Right ventricle myocardium inferior (tissue), 1 donor: ENCODE measurements around the gene SMLR1. TPM values are rescaled to one million over a fixed set of nuclear protein-coding genes. Genes with fewer than 3 reads are reported as not detected.

Source experiments
- ATAC-seq: fragments of 200-7000 bp; cut with Tn5 transposase; one replicate; pipeline ENCODE4 v1.9.1; 2020; ENCODE audit warnings: mild to moderate bottlenecking, moderate library complexity
- DNase-seq: peaks from one replicate; pipeline ENCODE4 v3.0.0; 2021; ENCODE audit errors: missing footprints
- intact Hi-C: fragments of 100-400 bp; cut with DNase I; formaldehyde crosslinking; loops from one replicate; pipeline ENCODE4 v1.11.0; 2022
- total RNA-seq: library from RNA; stranded (reverse); fragmentation: NEBNext Ultra II Directional; extraction: Animal tissue kit (Norgen Biotek cat#: 25700); gene quantifications from one replicate; pipeline ENCODE4 v1.2.1, GENCODE V29; 2021
- donor health status: DM: no; HTN: yes; CAD: no; lungs with severe emphysema.

The SMLR1 gene
- total RNA-seq, 1 donor from 2014 or later = not detected

- DNase-seq = no peak
- intact Hi-C loops = no loop called here
- ATAC-seq = no peak
Observed at GRCh38 chr6:130843575-130844320, 16.5 kb downstream of the SMLR1 start.

GRCh38 chr6:130846501-130846900, 19.3 kb downstream of the SMLR1 start:
- DNase-seq (no peak), ATAC-seq (peak; percentile 20)
- intact Hi-C loops = no loop called here

DNA sequence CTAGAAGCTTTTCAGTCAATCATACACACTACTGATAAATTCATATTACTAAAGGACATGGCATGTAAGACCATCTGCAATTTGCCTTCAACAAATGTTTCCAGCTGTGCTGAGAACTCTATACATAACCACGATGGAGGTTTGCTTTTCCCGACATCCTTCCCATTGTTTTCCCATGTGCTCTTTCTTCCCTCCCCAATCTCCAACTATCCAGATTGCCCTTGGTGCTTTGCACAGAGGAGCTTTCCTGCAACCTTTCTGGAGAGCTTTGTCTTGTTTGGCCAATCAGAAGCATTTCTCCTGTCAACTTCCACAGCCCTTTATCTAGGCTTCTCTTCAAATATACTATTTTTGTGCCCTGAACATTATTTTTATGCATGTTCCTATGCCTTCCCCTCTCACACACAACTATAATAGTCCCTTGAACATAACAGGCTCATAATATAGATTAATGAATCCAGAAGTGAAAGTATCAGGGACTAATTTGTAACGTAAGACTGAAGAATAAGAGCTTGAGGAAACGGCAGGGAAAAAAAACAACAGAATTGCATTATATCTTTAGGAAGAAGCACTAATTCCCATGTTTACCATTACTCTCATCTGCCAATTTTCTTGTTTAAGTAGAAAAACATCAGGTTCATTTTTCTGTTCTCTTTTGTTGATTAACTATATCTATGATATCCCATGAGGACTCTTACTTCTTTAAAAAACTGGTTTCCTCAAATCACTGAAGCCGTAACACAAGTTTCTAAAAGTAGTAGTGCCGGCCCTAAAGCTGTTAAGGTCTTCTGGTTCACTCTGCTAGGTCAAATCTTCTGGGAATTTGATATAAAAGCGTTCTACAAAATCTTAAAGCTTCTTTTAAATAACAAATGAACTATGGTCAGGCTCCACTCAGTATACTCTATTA, 20.1 kb downstream of the SMLR1 start:
- ATAC-seq = peak; percentile 39
- intact Hi-C loops = no loop called here
- no peak for DNase-seq

GRCh38 chr6:130848945-130849344, 21.7 kb downstream of the SMLR1 start:
- DNase-seq (no peak), ATAC-seq (no peak)
- intact Hi-C loops = no loop called here

DNA sequence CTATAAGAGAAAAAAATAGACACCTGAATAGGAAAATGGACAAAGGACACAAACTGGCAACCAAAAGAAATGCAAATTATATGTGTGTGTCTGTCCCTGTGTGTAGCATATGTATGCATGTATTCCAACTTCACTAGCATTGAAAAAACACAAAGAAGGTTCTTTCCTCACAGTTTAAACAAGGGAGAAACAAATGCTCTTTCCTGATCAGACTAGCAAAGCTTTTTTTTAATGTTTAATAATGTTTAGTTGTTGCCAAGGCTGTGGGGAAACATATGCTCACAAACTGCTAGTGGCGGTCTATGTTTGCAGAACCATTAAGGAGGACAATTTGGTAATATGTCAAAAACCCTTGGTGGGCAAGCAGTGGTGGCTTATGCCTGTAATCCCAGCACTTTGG, 22.4 kb downstream of the SMLR1 start:
- intact Hi-C loops = no loop called here
- no peak for DNase-seq
- no peak for ATAC-seq

GRCh38 chr6:130851026-130851425, 23.8 kb downstream of the SMLR1 start:
- intact Hi-C loops = no loop called here
- no peak for DNase-seq
- ATAC-seq = no peak

- intact Hi-C loops = no loop called here
- ATAC-seq = no peak
- no peak for DNase-seq
Observed at GRCh38 chr6:130852844-130853554, 25.8 kb downstream of the SMLR1 start.

DNA sequence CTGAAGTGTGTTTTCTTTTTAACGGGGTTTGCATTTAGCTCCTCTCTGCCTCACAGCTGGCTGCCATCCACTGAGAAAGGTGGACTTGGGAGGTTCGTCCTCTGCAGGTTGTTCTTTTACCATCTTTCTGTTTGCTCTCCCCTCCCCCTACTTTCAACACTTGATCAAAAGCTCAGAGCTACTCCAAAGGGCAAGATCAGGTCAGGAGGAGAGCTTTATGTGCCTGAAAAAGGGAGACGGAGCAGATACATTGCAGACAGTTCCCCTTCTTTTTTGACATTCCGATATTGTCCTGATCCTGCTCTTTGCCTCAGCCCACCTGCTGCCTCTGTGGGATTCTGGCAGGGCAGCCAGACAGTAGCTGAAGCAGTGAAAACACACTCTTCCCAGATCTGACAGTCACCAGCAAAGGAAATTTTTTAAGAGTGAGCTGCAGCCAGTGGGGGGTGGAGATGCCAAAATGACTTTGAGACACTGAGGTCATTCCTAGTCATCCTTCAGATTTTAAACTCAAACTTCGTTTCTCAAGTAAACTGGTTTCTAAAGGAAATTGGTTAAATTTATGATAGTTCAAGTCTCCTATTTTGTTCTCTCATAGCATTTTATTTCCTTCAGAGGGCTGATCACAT, 26.5 kb downstream of the SMLR1 start:
- DNase-seq (no peak), ATAC-seq (no peak)
- intact Hi-C loops = no loop called here

DNA sequence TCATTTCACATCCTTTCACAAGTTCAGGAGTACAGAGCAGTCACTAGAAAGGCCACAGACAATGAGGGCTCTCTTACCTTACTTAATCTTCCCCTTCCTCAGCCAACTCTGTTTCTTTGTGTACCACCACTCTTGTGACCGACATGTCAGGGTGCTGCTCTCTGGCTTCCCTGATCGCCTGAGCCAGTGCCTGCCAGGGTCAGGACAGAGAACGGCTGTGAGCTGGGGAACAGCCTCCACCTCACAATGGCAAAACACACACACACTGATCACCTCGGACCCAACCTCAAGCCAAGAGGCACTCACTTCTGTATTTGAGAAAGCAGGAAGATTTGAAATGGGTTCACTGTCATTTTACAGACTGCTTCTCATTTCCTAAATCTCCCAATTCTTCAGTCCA, 30.8 kb downstream of the SMLR1 start:
- ATAC-seq (no peak), DNase-seq (no peak)
- intact Hi-C loops = no loop called here

- intact Hi-C loops = no loop called here
- DNase-seq = no peak
- no peak for ATAC-seq
Observed at GRCh38 chr6:130858498-130859160, 31.4 kb downstream of the SMLR1 start.

DNA sequence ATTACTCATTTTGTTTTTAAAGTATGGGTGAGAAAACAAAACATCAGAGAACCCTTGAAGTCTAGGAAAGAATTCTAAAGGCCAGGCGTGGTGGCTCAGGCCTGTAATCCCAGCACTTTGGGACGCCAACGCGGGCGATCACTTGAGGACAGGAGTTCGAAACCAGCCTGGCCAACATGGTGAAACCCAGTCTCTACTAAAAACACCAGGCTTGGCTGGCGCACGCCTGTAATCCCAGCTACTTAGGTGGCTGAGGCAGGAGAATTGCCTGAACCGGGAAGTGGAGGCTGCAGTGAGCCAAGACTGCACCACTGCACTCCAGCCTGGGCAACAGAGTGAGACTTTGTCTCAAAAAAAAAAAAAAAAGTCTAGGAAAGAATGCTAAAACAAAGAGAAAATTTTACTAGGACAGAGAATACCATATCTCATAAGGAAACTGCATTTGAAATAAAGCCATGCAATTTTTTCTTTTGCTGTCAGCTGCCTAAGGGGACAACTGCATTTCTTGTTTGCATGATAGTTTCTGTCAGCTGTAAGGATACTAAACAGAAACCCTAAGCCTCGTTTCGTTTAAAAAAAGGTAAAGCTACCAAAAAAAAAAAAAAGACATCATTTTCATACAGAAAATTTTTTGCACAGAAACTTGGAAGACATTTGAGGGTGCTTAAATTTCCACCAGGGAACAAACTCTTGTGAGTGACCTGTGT, 32.1 kb downstream of the SMLR1 start:
- intact Hi-C loops = no loop called here
- no peak for DNase-seq
- no peak for ATAC-seq

DNA sequence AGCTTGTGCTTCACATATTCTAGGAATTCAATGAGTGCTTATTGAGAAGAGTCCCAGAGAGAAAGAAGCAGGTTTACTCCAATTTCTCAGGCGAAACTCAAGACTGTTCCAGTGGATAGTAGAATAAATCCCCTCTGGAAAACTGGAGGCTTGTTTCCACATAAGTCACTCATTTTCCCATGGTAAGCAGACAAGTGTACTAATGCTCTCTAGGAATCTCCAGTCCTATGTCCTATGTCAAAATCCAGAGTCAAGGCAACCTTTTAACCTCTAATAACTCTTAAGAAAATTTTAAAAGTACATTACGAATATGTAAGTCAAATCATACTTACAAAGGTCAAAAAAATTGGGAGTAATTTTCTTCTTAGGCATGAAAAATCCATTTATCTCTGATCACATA, 35.2 kb downstream of the SMLR1 start:
- ATAC-seq (no peak), DNase-seq (no peak)
- intact Hi-C loops = no loop called here

- intact Hi-C loops = no loop called here
- no peak for ATAC-seq
- DNase-seq = no peak
Observed at GRCh38 chr6:130863415-130864230, 36.4 kb downstream of the SMLR1 start.

GRCh38 chr6:130864344-130864743, 37.1 kb downstream of the SMLR1 start:
- intact Hi-C loops = no loop called here
- DNase-seq = no peak
- ATAC-seq = no peak

DNA sequence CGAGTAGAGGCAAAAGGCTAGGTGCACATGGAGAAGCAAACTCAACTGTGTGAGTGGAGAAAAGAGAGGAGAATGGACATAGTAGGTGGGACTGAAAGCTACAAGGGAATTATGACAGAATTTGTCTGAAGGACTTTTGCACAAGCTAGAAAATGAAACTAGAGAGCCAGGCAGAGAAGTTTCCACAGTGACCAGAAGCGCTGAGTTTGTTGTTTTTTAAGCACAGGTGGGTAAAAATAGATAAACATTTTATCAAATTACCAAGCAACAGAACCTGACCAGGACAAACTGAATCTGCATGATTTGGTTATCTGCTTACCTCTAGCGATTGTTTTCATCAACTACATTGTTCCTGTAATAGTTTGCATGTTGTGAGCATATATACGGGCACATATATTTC, 38.6 kb downstream of the SMLR1 start:
- no peak for ATAC-seq
- intact Hi-C loops = no loop called here

DNA sequence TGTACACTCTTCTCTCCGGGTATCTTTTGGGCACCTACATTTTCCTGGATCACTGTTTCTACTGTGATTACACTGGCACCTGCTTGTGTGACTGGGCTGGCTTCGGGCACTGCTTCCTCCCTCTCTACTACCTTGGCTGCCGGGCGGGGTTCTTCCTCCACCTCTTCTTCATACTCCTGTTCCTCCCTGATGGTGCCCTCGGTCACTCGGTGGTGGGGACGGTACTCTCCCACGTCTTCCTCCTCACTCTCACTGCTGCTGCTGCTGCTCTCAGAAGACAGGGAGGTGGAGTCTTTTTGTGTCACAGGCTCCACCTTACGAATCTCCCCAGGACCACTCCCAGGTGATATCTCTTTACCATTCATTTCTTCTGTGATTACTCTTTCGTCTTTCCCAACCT, 42.5 kb downstream of the SMLR1 start:
- intact Hi-C loops = loop anchor here (5.0 kb wide), 1 partner anchor 547 kb away; no protein-coding TSS in a partner anchor
- no peak for ATAC-seq
- peak; percentile 53 for DNase-seq

More for the DNA sequence above, 38.6 kb downstream of the SMLR1 start:
- no peak for DNase-seq
